HG03457 (cell line): Measurements from ENCODE around the gene CCDC12.

Experiments used
- ATAC-seq: cut with Tn5 transposase; IDR thresholded peaks from one replicate; pipeline ENCODE4 v1.9.1; 2021; ENCODE audit warnings: moderate number of reproducible peaks; ENCODE audit not compliant: unreplicated experiment

Gene CCDC12

GRCh38 chr3:47008234-47008796, 31.8 kb upstream of the CCDC12 start:
- ATAC-seq = no peak

- ATAC-seq = no peak
These were observed 31.1 kb upstream of the CCDC12 start for GRCh38 chr3:47007482-47008233.

- ATAC-seq = no peak
These were observed 30.5 kb upstream of the CCDC12 start for GRCh38 chr3:47007001-47007400.

GRCh38 chr3:47006145-47006651, 29.7 kb upstream of the CCDC12 start:
- ATAC-seq = no peak

- ATAC-seq = no peak
These were observed 28.9 kb upstream of the CCDC12 start for GRCh38 chr3:47005212-47006144.

- no peak for ATAC-seq
These were observed 28.0 kb upstream of the CCDC12 start for GRCh38 chr3:47004369-47005211.

- ATAC-seq = no peak
These were observed 27.2 kb upstream of the CCDC12 start for GRCh38 chr3:47003461-47004368.

- ATAC-seq = no peak
These were observed 26.5 kb upstream of the CCDC12 start for GRCh38 chr3:47003056-47003410.

GRCh38 chr3:47002171-47003055, 25.9 kb upstream of the CCDC12 start:
- ATAC-seq = no peak

- no peak for ATAC-seq
These were observed 25.2 kb upstream of the CCDC12 start for GRCh38 chr3:47001731-47002170.

GRCh38 chr3:47000922-47001730, 24.6 kb upstream of the CCDC12 start:
- ATAC-seq = no peak

GRCh38 chr3:47000198-47000815, 23.8 kb upstream of the CCDC12 start:
- ATAC-seq = no peak

GRCh38 chr3:46999516-47000197, 23.1 kb upstream of the CCDC12 start:
- ATAC-seq = no peak

- no peak for ATAC-seq
These were observed 22.4 kb upstream of the CCDC12 start for GRCh38 chr3:46998852-46999515.

GRCh38 chr3:46998121-46998851, 21.7 kb upstream of the CCDC12 start:
- no peak for ATAC-seq
